Activated CD4-positive, alpha-beta T cell treated with anti-CD3 and anti-CD28 coated beads, Interleukin-2, amount 50 U/mL, for 48 hours (primary cell): ENCODE data around the gene OR5B21.
A peak's percentile ranks its signal among the peaks of the same experiment; 100 is the strongest.

ENCODE experiments used
- DNase-seq, 2 experiments: peaks; one replicate each; pipeline ENCODE4 v3.0.0-alpha.2; 2020

Gene OR5B21

GRCh38 chr11:58508005-58508404 lies at the start of gene OR5B21:
Gene OR5B21, minus strand, starts transcription at chr11:58508105. Its CDS starts 0 bp downstream, at chr11:58508105.
- DNase-seq = no peak

GRCh38 chr11:58549644-58550043 lies 41.7 kb upstream of the OR5B21 start:
- DNase-seq = no peak

GRCh38 chr11:58546841-58547240 lies 38.9 kb upstream of the OR5B21 start:
- DNase-seq = no peak

GRCh38 chr11:58531865-58532341 lies 24.0 kb upstream of the OR5B21 start:
- no peak for DNase-seq

GRCh38 chr11:58530236-58530635 lies 22.3 kb upstream of the OR5B21 start:
- no peak for DNase-seq

- no peak for DNase-seq
Measured at GRCh38 chr11:58527429-58527828, 19.5 kb upstream of the OR5B21 start.

- no peak for DNase-seq
Measured at GRCh38 chr11:58526721-58527120, 18.8 kb upstream of the OR5B21 start.

GRCh38 chr11:58525037-58525614 lies 17.2 kb upstream of the OR5B21 start:
- peak in 1 of 2 experiments; percentile 15 for DNase-seq

GRCh38 chr11:58524232-58525036 lies 16.5 kb upstream of the OR5B21 start:
- peak; percentile 58 to 69 for DNase-seq

- no peak for DNase-seq
Measured at GRCh38 chr11:58513747-58514367, 6.0 kb upstream of the OR5B21 start.

- DNase-seq = no peak
Measured at GRCh38 chr11:58511636-58512035, 3.7 kb upstream of the OR5B21 start.

- no peak for DNase-seq
Measured at GRCh38 chr11:58509748-58510147, 1.8 kb upstream of the OR5B21 start.

GRCh38 chr11:58508814-58509213 lies 909 bp upstream of the OR5B21 start:
- DNase-seq = no peak

GRCh38 chr11:58507355-58507754 lies 550 bp downstream of the OR5B21 start:
- no peak for DNase-seq

GRCh38 chr11:58506935-58507334 lies 970 bp downstream of the OR5B21 start:
- no peak for DNase-seq

- peak in 1 of 2 experiments; percentile 19 for DNase-seq
Measured at GRCh38 chr11:58505849-58506248, 2.1 kb downstream of the OR5B21 start.

- DNase-seq = no peak
Measured at GRCh38 chr11:58504232-58504631, 3.7 kb downstream of the OR5B21 start.

- no peak for DNase-seq
Measured at GRCh38 chr11:58503361-58503856, 4.5 kb downstream of the OR5B21 start.

GRCh38 chr11:58502004-58502403 lies 5.9 kb downstream of the OR5B21 start:
- no peak for DNase-seq

GRCh38 chr11:58498464-58498863 lies 9.4 kb downstream of the OR5B21 start:
- DNase-seq = no peak

- no peak for DNase-seq
Measured at GRCh38 chr11:58497951-58498350, 10.0 kb downstream of the OR5B21 start.

GRCh38 chr11:58495906-58496305 lies 12.0 kb downstream of the OR5B21 start:
- no peak for DNase-seq

GRCh38 chr11:58494101-58494500 lies 13.8 kb downstream of the OR5B21 start:
- DNase-seq = no peak

- no peak for DNase-seq
Measured at GRCh38 chr11:58493676-58494075, 14.2 kb downstream of the OR5B21 start.
